SU-DHL-6 (cell line): Measurements from ENCODE around the gene LEMD2.

Experiments
- EZH2phosphoT487 ChIP-seq: fragments of 200-600 bp; sonication (generic), shearing (Covaris generic); conservative IDR thresholded peaks from 2 replicates; pipeline ENCODE4 v1.6.1; 2018; ENCODE audit warnings: mild to moderate bottlenecking, antibody characterized with exemption, low read length, moderate library complexity, mixed read lengths
- TF ChIP-seq, protein P1 (sequence below): fragments of 200-600 bp; sonication (generic); IDR thresholded peaks from one replicate; pipeline ENCODE4 v1.5.1; 2017; ENCODE audit warnings: antibody characterized with exemption, mild to moderate bottlenecking, low read length, moderate library complexity; ENCODE audit not compliant: insufficient read depth, poor library complexity, severe bottlenecking

DNA sequence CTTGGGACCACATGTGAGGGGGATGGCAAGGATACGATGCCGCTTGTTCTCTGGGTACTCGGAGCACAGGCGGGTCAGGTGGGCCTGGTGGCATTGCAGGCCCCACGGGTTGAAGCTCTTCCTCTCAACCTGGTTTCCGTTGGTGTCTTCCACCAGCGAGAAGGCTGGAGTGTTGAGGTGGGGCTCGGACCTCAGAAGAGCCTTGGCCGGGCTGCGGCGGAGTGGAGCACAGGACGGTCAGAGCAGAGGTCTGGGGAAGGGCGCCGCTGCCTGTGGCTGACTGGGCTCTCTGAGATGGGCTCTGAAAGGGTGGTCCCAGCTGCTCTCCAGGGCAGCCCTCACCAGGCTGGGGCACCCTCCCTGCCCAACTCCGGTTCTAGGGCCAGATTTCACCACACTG is 62.2 kb downstream of the LEMD2 start:
- TF ChIP-seq, protein P1, sequence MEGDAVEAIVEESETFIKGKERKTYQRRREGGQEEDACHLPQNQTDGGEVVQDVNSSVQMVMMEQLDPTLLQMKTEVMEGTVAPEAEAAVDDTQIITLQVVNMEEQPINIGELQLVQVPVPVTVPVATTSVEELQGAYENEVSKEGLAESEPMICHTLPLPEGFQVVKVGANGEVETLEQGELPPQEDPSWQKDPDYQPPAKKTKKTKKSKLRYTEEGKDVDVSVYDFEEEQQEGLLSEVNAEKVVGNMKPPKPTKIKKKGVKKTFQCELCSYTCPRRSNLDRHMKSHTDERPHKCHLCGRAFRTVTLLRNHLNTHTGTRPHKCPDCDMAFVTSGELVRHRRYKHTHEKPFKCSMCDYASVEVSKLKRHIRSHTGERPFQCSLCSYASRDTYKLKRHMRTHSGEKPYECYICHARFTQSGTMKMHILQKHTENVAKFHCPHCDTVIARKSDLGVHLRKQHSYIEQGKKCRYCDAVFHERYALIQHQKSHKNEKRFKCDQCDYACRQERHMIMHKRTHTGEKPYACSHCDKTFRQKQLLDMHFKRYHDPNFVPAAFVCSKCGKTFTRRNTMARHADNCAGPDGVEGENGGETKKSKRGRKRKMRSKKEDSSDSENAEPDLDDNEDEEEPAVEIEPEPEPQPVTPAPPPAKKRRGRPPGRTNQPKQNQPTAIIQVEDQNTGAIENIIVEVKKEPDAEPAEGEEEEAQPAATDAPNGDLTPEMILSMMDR: no peak
- no peak for TF ChIP-seq EZH2phosphoT487
